ENCODE measurements around the gene PCSK5.
"Not testable (repeated sequence)": the region's sequence is repeated elsewhere in the genome, so short reads cannot be mapped to it uniquely, and the experiment has no call there.

Gene PCSK5

GRCh38 chr9:76359365-76359764 lies 468.9 kb downstream of the PCSK5 start:
- no peak for DNase-seq
- TF ChIP-seq EZH2 (IDR thresholded peaks at IDR 0.05; ENCODE audit: borderline replicate concordance, low read depth, low read length, severe bottlenecking) (no peak), CTCF (IDR thresholded peaks at IDR 0.05; ENCODE audit: borderline replicate concordance, extremely low read depth, low read length, poor library complexity, severe bottlenecking) (no peak)
- no peaks in the 10 kb centered on the region for H3K79me2 ChIP-seq (ENCODE audit: insufficient read depth, low read length)
- no peak overlapping the region for H3K4me3 ChIP-seq (ENCODE audit: low read depth in 1 of 2, low read length in 2 of 2)
- H3K36me3 ChIP-seq (ENCODE audit: insufficient read depth, low read length): no peaks in the 10 kb centered on the region
- H3K9ac ChIP-seq (ENCODE audit: low read depth, low read length): no peak overlapping the region
- H3K4me1 ChIP-seq (ENCODE audit: insufficient read depth, low read length): no peaks in the 10 kb centered on the region
- H3K4me2 ChIP-seq (ENCODE audit: insufficient read depth, low read length): no peak overlapping the region
- H2AFZ ChIP-seq (ENCODE audit: low read depth, low read length): no peak overlapping the region
- H3K27ac ChIP-seq (ENCODE audit: low read length): no peak overlapping the region
- H3K9me3 ChIP-seq (ENCODE audit: insufficient read depth, low read length, severe bottlenecking): no peaks in the 10 kb centered on the region
- ATAC-seq (ENCODE audit: insufficient read depth, low read depth): no peak
- no peaks in the 10 kb centered on the region for H4K20me1 ChIP-seq (ENCODE audit: insufficient read depth, low read length)
- no peaks in the 10 kb centered on the region for H3K27me3 ChIP-seq (ENCODE audit: insufficient read depth, low read length, poor library complexity)

DNA sequence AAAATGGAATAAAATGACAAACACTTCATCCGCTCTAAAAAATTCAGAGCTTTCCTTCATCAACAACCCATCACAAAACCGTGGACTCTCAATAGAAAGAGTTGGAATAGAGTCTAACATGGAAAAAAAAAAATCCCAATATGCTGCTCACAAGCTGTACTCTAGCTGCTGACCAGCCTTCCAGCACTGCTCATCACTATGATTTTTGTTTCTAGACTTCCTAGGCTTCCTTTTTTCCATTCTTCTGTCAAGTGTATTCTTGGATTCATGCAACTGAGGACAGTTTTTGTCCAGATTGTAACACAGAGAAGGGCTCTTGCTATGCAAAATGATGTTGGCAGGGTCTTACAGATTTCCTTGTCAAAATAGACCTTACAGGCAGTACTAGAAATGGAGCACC lies 469.3 kb downstream of the PCSK5 start:
- H3K27me3 ChIP-seq (ENCODE audit: insufficient read depth, low read length, poor library complexity): no peaks in the 10 kb centered on the region
- H3K4me3 ChIP-seq (ENCODE audit: low read depth in 1 of 2, low read length in 2 of 2): no peak overlapping the region
- H3K4me1 ChIP-seq (ENCODE audit: insufficient read depth, low read length): no peaks in the 10 kb centered on the region
- no peak for DNase-seq
- no peak overlapping the region for H3K9ac ChIP-seq (ENCODE audit: low read depth, low read length)
- H3K9me3 ChIP-seq (ENCODE audit: insufficient read depth, low read length, severe bottlenecking): no peaks in the 10 kb centered on the region
- ATAC-seq (ENCODE audit: insufficient read depth, low read depth): no peak
- H3K27ac ChIP-seq (ENCODE audit: low read length): no peak overlapping the region
- H3K79me2 ChIP-seq (ENCODE audit: insufficient read depth, low read length): no peaks in the 10 kb centered on the region
- no peaks in the 10 kb centered on the region for H4K20me1 ChIP-seq (ENCODE audit: insufficient read depth, low read length)
- no peaks in the 10 kb centered on the region for H3K36me3 ChIP-seq (ENCODE audit: insufficient read depth, low read length)
- TF ChIP-seq CTCF (IDR thresholded peaks at IDR 0.05; ENCODE audit: borderline replicate concordance, extremely low read depth, low read length, poor library complexity, severe bottlenecking): no peak
- no peak for TF ChIP-seq EZH2 (IDR thresholded peaks at IDR 0.05; ENCODE audit: borderline replicate concordance, low read depth, low read length, severe bottlenecking)
- H2AFZ ChIP-seq (ENCODE audit: low read depth, low read length): no peak overlapping the region
- H3K4me2 ChIP-seq (ENCODE audit: insufficient read depth, low read length): no peak overlapping the region

DNA sequence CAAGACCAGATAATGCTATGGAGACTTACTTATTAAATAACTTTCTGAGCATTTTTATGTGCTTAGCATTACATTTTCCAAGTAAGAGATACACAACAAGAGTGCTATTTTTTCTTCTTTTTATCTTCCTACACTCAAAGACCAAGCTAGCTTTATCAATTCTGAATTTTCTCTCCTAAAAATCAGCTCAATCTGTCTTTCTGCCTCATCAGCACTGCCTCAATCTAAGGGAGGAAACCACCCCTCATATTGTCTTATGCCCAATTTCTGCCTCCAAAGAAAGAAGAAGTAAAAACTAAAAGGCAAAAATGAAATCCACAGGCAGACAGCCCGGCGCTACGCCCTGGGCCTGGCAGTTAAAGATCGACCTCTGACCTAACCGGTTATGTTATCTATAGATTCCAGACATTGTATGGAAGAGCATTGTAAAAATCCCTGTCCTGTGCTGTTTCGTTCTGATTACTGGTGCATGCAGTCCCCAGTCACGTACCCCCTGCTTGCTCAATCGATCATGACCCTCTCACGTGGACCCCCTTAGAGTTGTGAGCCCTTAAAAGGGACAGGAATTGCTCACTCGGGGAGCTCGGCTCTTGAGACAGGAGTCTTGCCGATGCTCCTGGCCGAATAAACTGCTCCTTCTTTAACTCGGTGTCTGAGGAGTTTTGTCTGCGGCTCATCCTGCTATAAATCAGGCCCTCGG lies 472.0 kb downstream of the PCSK5 start:
- DNase-seq; H3K4me1 ChIP-seq (ENCODE audit: insufficient read depth, low read length); H3K27ac ChIP-seq (ENCODE audit: low read length); H2AFZ ChIP-seq (ENCODE audit: low read depth, low read length); H3K9me3 ChIP-seq (ENCODE audit: insufficient read depth, low read length, severe bottlenecking); H3K4me2 ChIP-seq (ENCODE audit: insufficient read depth, low read length); H3K9ac ChIP-seq (ENCODE audit: low read depth, low read length); H3K4me3 ChIP-seq (ENCODE audit: low read depth in 1 of 2, low read length in 2 of 2); H3K79me2 ChIP-seq (ENCODE audit: insufficient read depth, low read length); H4K20me1 ChIP-seq (ENCODE audit: insufficient read depth, low read length); H3K36me3 ChIP-seq (ENCODE audit: insufficient read depth, low read length); H3K27me3 ChIP-seq (ENCODE audit: insufficient read depth, low read length, poor library complexity); ATAC-seq (ENCODE audit: insufficient read depth, low read depth): not testable (repeated sequence)

DNA sequence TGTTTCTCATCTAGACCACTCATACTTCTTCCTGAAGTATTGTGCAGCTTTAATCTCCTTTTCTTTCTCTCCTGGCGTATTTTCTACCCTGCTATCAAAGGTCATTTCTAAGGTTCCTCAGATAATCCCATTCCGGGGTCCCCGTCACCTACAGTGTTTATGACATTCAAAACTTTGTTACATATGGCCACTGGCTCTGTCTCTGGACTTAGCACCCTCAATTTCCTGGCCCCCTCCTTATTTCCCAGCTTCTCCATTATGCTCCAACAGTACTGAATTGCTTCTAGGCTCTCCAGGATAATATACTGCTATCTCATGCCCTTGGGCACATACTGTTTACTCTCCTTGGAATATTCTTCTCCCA lies 472.5 kb downstream of the PCSK5 start:
- Histone ChIP-seq H4K20me1 (ENCODE audit: insufficient read depth, low read length) (no peaks in the 10 kb centered on the region), H3K79me2 (ENCODE audit: insufficient read depth, low read length) (no peaks in the 10 kb centered on the region), H3K9me3 (ENCODE audit: insufficient read depth, low read length, severe bottlenecking) (no peaks in the 10 kb centered on the region), H3K4me2 (ENCODE audit: insufficient read depth, low read length) (no peak overlapping the region), H3K9ac (ENCODE audit: low read depth, low read length) (no peak overlapping the region), H3K36me3 (ENCODE audit: insufficient read depth, low read length) (no peaks in the 10 kb centered on the region), H2AFZ (ENCODE audit: low read depth, low read length) (no peak overlapping the region), H3K27ac (ENCODE audit: low read length) (no peak overlapping the region), H3K4me1 (ENCODE audit: insufficient read depth, low read length) (no peaks in the 10 kb centered on the region), H3K4me3 (ENCODE audit: low read depth in 1 of 2, low read length in 2 of 2) (no peak overlapping the region), H3K27me3 (ENCODE audit: insufficient read depth, low read length, poor library complexity) (no peaks in the 10 kb centered on the region)
- DNase-seq: no peak
- TF ChIP-seq CTCF (IDR thresholded peaks at IDR 0.05; ENCODE audit: borderline replicate concordance, extremely low read depth, low read length, poor library complexity, severe bottlenecking) (no peak), EZH2 (IDR thresholded peaks at IDR 0.05; ENCODE audit: borderline replicate concordance, low read depth, low read length, severe bottlenecking) (no peak)
- ATAC-seq (ENCODE audit: insufficient read depth, low read depth): no peak

Data from DND-41 (cell line).